Anterior cingulate cortex (tissue), 58 donors: ENCODE measurements around the gene C16orf92.
"Not testable (repeated sequence)": the region's sequence is repeated elsewhere in the genome, so short reads cannot be mapped to it uniquely, and the experiment has no call there.

Experiments used
- DNase-seq, 58 donors: peaks; one replicate each; lab custom pipeline; 2025; lab: John Stamatoyannopoulos, UW

Gene C16orf92

GRCh38 chr16:30003670-30004423 is 19.2 kb upstream of the C16orf92 start:
- DNase-seq, result no peak

- DNase-seq, result no peak
These were observed 18.6 kb upstream of the C16orf92 start for GRCh38 chr16:30004424-30004776.

- DNase-seq, result no peak
These were observed 18.2 kb upstream of the C16orf92 start for GRCh38 chr16:30004811-30005242.

GRCh38 chr16:30005341-30006094 is 17.5 kb upstream of the C16orf92 start:
- peak in 7 of 58 donors; percentile 9 to 30 (median 21) for DNase-seq

GRCh38 chr16:30006095-30006473 is 16.9 kb upstream of the C16orf92 start:
- no peak for DNase-seq

GRCh38 chr16:30006659-30007377 is 16.2 kb upstream of the C16orf92 start:
- no peak for DNase-seq

GRCh38 chr16:30007378-30007895 is 15.6 kb upstream of the C16orf92 start:
- DNase-seq, result no peak

- DNase-seq, result peak in 10 of 58 donors; percentile 14 to 51 (median 33)
These were observed 13.7 kb upstream of the C16orf92 start for GRCh38 chr16:30009085-30009862.

GRCh38 chr16:30009990-30010843 is 12.8 kb upstream of the C16orf92 start:
- peak in 2 of 58 donors; percentile 29 to 44 for DNase-seq

GRCh38 chr16:30010844-30011713 is 11.9 kb upstream of the C16orf92 start, which contains the start of gene DOC2A:
Gene DOC2A (minus strand): TSS chr16:30011027. CDS start chr16:30010222, 805 bp downstream.
- DNase-seq, result peak in 15 of 58 donors; percentile 14 to 54 (median 33)

- peak in 1 of 58 donors; percentile 12 for DNase-seq
These were observed 11.1 kb upstream of the C16orf92 start for GRCh38 chr16:30011714-30012504.

- DNase-seq, result not testable (repeated sequence)
These were observed 10.4 kb upstream of the C16orf92 start for GRCh38 chr16:30012598-30012997.

GRCh38 chr16:30015450-30015849 is 7.5 kb upstream of the C16orf92 start:
- DNase-seq, result not testable (repeated sequence)

- no peak for DNase-seq
These were observed 6.3 kb upstream of the C16orf92 start for GRCh38 chr16:30016555-30017276.

- no peak for DNase-seq
These were observed 5.7 kb upstream of the C16orf92 start for GRCh38 chr16:30017277-30017656.

- not testable (repeated sequence) for DNase-seq
These were observed 5.1 kb upstream of the C16orf92 start for GRCh38 chr16:30017937-30018336.
